GM19397 (cell line): ENCODE data around the gene PNMA8A.
"Not testable (repeated sequence)": the region's sequence is repeated elsewhere in the genome, so short reads cannot be mapped to it uniquely, and the experiment has no call there.

Experiments used
- ATAC-seq: cut with Tn5 transposase; IDR thresholded peaks from one replicate; pipeline ENCODE4 v1.9.1; 2021; ENCODE audit warnings: mild to moderate bottlenecking, moderate library complexity; ENCODE audit not compliant: unreplicated experiment

Gene PNMA8A

DNA sequence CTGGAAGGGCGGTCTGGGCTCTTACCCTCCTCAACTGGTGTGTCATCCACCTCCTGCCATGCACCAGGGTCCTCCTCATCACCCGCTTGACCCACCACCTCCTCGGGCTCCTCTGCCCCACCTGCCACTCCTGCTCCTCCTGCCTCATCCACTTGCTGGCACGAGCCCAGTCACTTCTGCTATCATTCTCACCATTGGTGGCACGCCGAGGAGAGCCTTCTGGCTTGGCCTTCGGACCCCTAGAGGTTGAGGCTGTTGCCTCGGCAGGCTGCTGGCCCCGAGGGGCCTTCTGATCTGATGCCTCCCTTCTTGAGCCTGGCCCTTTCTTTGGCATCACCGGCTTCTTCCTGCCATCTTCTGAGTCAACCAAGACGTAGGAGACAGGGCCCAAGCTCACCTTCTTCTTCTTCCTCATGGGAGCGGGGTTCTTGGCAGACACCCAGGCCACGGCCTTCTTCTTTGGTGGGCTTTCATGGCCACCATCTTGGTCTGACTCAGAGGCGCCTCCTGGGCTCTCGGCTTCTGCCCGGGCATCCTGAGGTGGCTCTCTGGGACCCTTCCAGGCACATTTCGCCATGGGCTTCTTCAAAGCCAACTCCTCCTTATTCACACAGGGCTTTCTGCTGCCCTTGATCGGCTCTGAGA is 1.7 kb downstream of the PNMA8A start:
- ATAC-seq = no peak

DNA sequence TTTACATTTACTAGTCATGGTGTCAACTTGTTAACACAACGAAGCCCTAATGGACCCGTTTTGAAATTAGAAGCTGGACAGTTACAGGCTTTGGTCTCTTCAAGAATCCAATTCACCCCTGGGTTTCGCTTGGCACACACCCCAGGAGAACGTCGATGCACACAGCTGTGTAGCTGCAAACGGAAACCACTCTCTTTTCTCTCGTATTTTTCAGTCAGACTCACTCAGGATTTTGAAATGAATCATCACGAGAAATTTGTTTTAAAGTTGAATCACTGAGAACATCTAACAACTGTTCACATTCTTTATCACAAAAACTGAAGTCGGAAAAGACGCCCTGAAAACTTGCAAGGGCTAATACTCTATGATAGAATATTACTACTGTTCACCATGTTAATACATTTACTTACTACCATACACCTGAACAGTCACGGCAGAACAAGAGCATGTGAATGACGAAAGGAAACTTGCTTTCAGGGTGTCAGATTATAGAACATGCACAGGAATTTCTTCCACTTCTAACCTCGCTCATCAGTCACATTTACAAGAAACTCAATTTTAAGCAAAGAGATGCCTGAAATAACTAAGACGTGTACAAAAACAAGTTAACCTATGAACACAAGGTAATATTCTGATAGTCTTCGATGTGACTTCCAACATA is 4.7 kb downstream of the PNMA8A start:
- ATAC-seq = no peak

DNA sequence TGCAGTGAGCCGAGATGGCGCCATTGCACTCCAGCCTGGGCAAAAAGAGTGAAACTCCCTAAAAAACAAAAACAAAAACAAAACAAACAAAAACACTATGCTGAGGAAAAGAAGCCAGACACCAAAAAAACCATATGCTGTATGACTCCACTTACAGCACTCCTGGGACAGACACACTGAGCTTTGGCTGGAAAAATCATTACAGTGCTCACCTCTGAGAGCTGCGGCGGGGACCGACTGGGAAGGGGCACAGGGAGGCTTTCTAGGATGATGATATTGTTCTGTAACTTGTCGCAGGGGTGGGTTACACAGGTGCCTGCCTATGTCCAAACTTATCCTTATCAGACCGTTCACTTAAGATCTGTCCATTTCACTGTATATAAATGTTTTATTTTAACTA is 7.8 kb downstream of the PNMA8A start:
- no peak for ATAC-seq

DNA sequence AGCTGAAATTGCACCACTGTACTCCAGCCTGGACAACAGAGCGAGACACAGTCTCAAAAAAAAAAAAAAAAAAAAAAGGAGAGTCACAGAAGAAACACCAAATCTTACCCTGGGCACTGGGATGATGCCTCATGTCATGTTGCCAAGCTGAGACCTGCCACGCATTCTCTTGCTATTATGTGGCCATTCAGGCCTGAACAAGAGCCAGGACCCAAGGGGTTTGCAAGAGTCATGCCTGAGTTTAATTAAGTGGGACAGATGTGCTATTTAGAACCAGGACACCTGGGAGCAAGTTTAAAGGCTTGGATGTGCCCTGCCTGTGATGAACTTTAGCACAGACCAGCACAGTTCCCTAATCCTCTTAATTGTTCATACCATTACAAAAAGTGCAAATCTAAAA is 9.8 kb downstream of the PNMA8A start:
- ATAC-seq = no peak

DNA sequence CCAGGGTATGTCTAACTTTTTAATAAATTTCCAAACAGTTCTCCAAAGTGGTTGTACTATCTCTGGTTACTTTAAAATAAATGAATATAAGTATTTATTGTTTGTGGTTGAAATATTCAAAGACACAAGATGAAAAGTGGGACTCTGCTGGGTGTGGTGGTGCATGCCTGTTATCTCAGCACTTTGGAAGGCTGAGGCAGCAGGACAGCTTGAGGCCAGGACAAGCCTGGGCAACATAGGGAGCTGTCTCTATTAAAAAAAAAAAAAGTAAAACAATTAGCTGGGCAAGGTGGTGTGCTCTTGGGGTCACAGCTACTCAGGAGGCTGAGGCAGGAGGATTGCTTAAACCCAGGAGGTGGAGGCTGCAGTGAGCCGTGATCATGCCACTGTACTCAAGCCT is 10.4 kb downstream of the PNMA8A start:
- no peak for ATAC-seq

DNA sequence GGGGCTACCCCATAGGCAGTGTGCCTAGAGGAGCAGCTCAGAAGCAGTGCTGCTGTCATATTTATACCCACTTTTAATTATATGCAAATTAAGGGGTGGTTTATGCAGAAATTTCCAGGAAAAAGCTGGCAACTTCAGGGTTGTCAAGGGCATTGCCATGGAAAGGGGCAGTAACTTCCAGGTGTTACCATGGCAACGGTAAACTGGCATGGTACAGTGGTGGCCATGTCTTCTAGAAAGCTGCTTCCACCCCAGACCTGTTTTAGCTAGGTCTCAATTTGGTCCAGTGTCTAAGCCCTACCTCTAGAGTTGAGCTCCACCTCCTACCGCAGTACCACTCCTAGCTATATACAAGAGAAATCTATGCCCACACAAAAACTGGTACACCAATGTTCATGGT is 11.3 kb downstream of the PNMA8A start:
- ATAC-seq = no peak

DNA sequence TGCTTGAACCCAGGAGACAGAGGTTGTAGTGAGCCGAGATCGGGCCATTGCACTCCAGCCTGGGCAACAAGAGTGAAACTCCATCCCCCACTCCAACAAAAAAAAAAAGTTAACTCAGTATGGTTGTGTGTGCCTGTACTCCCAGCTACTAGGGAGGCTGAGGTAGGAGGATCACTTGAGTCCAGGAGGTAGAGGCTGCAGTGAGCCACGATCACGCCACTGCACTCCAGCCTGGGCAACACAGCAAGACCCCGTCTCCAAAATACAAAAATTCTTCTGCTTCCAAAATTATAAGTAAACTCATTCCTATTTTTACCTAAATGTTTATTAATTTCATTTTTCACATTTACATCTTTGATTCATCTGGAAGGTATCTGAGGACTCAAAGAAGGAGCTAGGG is 14.4 kb downstream of the PNMA8A start:
- no peak for ATAC-seq

DNA sequence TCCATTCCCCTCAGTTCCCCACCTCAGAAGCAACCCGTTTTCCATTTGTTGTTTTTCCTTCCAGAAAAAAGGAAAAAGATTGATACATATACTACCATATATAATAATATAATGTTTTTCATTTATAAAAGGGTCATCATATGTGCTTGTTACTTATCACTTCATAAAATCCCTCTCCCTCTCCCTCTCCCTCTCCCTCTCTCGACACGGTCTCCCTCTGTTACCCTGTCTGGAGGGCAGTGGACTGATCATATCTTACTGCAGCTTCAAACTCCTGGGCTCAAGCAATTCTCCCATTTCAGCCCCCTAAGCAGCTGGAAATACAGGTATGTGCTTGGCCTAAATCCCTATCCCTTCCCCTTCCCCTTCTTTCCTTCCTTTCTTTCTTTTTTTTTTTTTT is 17.1 kb downstream of the PNMA8A start:
- no peak for ATAC-seq

DNA sequence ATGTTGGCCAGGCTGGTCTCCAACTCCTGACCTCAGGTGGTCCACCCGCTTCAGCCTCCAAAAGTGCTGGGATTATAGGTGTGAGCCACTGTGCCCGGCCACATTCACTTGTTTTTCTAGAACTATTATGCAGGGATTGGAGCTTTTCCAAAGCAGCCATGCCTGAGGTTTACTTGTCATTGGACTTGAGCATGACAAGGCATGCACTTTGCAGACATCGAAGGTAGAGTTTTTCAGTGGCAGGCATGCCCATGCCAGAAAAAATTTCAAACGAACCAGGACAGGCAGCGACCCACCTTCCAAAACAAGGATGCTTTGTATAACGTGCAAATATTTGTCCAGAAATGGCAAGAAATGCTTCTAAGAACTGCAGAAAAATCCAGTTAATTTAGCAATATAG is 17.7 kb downstream of the PNMA8A start:
- no peak for ATAC-seq

DNA sequence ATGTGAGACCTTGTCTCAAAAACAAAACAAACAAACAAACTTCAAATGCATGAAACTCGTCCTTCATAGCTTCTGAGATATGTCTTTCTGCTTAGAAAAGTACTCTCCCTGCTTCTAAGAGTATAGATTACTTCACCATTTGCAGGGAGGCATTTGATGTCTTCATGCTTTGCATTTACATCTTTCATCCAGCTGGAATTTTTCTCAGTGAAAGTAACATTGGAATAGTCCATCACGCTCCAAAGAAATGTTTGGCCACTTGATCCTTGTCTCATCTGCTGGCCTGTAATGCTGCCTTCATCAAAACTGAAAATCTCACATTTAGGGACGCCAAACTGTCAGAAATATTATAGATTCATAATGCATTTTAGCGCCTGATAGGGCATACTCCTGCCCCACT is 19.2 kb downstream of the PNMA8A start:
- no peak for ATAC-seq

DNA sequence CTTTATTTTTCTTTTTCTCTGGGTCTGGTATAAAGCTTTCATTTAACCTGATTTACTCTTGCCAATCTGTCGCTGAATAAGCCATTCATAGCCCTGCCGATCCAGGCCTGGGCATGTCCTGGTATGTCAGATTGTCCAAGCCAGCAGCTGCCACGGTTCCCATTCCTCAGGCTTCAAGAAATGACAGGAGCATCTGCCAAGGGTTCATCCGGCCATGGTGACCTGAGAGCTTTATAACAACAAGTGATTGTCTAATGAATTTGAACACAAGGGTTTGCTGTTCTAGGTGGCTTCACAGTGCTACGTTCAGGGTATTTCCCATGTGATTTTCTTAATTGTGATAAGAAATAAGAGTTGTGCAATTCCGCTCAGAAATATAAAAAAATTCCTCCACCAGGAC is 20.0 kb downstream of the PNMA8A start:
- ATAC-seq = no peak

DNA sequence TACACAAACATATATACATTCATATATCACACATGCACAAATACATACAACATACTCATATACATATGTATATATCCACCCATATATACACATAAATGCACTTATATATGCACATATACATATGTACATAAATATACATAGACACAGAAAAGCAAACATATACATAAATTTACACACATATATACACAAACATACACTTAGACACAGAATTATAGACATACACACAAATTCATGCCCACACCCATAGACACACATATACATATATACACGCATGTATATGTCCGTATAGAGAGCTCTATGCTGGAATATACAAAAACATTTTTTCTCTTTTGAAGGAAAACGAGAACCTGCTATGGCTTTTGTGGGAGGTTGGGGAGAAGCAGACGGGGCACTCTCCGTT is 20.6 kb downstream of the PNMA8A start:
- no peak for ATAC-seq

DNA sequence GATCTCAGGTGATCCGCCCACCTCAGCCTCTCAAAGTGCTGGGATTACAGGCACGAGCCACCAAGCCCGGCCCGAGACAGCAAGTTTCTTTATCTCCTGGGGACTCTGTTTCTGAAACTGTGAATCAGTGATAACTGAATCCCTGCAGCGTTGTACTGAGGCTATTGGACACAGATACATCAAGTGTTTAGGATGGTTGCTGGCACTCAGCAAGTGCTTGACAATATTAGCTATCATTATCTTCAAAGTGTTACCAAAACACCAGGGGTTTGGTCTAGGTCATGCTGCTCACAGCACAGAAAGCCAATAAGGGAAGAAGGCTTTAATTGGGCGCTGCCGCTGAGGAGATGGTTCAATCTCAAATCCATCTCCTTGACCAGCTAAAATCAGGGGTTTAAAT is 22.1 kb downstream of the PNMA8A start:
- ATAC-seq = no peak

DNA sequence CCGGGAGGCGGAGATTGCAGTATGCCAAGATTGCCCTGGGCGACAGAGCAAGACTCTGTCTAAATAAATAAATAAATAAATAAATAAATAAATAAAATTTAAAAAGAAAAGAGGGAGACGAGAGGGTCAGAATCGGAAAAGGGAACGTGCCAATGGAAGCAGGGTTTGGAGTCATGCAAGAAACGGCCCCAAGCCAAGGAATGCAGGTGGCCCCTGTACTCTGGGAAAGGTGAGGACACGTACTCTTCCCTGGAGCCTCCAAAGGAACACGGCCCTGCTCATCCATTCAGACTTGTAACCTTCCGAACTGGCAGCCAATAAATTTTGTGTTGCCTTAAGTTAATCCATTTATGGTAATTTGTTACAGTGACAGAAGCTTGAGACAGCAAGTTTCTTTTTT is 22.8 kb downstream of the PNMA8A start:
- no peak for ATAC-seq

DNA sequence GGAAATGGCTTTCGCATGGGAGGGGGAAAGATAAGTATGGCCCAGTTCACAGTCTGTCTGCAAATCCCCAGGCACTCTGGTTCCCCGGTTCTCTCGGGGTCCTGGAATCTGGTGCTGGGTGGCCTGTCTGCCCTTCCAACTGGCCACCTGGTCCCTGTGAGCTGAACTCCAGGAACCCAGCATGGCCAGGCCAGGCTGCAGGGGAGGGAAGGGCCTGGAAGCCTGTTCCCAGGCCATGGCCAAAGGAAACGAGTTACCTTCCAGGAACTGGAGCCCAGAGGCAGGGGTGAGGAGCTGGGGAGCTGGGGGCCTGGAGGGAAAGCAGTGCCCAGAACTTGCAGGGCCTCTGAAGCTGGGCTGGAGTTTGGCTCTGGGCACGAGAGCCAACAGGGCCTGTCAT is 23.5 kb downstream of the PNMA8A start:
- no peak for ATAC-seq

DNA sequence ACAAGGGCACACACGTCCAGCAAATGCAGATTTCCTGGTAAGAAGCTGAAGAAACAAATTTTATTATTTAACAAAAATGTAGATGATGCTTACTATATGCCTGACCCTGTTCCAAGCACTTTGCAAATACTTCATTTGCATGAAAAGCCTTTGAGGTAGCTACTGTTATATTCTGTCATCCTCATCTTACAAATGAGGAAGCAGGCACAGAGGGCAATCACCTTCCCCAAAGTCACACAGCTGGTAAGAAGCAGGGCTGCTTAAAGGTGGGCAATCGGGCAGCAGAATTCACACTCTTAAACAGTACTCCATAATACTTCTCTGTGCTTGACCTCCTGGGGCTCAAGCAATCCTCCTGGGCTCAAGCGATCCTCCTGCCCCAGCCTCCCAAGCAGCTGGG is 24.4 kb downstream of the PNMA8A start:
- no peak for ATAC-seq

DNA sequence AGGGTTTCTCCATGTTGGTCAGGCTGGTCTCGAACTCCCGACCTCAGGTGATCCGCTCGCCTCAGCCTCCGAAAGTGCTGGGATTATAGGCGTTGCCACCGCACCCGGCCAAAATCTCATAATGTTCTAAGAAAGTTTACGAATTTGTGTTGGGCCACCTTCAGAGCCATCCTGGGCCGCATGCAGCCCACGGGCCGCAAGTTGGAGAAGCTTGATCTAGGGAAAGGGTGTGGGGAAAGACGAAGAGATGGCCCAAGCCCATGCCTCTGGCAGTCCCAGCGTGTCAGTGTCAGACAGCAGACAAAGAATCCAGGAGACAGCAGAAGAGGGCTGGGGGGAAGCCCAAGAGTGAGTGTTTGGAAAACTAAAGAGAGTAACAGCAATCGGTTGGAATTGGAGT is 25.3 kb downstream of the PNMA8A start:
- ATAC-seq = no peak

DNA sequence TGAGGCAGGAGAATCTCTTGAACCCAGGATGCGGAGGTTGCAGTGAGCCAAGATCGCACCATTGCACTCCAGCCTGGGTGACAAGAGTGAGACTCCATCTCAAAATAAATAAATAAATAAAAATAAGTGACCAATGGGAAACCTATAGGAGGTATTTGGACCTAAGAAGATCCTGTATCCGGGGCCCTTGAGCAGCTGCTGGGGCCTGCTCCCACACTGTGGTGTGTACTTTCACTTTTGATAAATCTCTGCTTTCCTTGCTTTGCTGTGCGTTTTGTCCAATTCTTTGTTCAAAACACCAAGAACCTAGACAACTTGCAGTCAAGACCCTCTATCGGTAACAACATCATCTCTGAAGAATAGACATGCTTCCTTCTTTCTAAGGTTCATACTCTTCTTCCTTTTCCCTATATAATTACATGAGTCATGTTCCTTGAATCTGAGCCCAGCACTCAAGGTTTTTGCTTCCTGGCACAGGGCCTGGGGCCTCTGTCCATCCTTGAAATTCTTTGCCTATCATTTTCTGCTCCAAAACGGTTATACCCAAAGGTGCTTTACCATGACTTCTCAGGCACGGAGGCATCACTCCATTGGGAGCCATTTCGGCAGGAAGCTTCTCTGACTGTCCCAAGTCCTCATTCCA is 28.4 kb downstream of the PNMA8A start:
- ATAC-seq = no peak

DNA sequence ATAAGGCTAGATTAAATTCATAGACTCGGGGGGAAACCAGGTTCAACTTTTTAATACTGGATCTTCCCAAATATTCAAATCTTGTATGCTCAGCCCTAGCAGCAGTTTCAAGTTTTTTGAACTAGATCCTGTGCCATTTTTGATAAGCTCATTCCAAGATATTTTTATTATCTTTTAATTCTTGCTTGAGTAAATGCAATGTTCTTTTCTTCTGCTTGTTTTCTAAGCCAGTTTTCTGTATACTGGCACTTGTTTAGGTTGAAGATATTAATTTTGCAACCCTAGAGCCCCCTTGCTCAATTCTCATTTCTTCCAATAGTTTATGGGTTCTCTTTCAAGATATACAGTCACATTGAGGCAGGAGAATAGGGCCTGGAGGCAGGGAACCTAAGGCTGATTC is 29.5 kb downstream of the PNMA8A start:
- ATAC-seq = no peak

DNA sequence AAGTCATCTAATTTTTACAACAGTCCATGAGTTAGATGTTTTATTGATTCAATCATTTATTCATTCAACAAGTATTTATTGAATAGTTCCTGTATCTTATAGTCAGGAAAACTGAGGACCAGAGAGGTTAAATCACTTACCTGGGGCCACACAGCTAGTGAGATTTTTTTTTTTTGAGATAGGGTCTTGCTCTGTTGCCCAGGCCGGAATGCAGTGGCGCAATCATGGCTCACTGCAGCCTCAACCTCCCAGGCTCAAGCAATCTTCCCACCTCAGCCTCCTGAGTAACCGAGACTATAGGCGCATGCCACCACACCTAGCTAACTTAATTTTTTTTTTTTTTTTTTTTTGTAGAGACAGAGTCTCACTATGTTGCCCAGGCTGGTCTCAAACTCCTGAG is 35.7 kb downstream of the PNMA8A start:
- not testable (repeated sequence) for ATAC-seq

DNA sequence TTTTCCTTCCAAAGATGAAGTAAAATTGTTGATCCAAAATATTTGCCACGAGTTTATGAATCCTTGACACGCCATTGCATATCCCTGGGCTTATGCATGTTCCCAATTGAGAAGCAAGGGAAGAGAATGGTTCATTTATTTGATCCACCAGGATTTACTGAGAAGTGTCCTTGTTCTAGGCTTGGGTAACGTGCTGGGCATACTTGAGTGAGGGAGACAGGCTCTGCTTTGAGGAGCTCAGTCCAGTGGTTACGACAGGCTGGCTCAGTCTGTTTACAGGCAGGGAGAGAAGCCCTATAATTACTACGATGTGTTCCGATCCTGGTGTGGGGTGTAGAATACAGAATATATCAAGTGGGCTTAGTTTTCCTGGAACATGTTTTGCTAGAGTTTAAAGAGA is 36.4 kb downstream of the PNMA8A start:
- ATAC-seq = no peak

DNA sequence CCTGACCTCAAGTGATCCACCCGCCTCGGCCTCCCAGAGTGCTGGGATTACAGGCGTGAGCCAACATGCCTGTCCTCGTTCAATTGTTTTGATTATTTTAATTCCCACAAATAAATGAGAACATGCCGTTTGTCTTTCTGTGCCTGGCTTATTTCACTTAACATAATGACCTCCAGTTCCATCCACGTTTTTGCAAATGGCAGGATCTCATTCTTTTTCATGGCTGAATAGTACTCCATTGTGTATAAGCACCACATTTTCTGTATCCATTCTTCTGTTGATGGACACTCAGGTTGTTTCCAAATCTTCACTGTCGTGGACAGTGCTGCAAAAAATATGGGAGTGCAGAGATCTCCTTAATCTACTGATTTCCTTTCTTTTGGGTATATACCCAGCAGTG is 37.9 kb downstream of the PNMA8A start:
- ATAC-seq = not testable (repeated sequence)

DNA sequence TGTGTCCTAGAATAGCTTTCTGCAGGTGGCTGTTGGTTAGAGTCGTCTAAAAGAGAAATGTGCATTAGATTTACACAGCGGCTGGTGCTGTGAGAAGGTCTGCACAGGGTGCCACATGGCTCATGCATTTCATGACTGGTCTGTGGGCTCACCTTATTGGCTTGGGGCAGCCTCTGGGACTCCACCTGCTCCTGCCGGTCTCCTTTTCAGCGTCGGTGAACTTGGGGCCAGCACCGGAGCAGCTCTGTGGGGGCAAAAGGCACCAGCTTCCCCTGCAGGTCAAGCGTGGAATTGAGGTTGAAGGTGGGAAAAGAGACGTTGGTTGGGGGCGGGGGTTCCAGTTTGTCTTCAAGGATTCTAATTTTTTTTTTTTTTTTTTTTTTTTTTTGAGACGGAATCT is 39.5 kb downstream of the PNMA8A start:
- no peak for ATAC-seq
